Bone marrow (tissue), 2 donors: ENCODE measurements around the gene ZNF132.

Source experiments
- DNase-seq, 2 donors: peaks; one replicate each; lab custom pipeline; 2025; lab: John Stamatoyannopoulos, UW

ZNF132 gene

DNA sequence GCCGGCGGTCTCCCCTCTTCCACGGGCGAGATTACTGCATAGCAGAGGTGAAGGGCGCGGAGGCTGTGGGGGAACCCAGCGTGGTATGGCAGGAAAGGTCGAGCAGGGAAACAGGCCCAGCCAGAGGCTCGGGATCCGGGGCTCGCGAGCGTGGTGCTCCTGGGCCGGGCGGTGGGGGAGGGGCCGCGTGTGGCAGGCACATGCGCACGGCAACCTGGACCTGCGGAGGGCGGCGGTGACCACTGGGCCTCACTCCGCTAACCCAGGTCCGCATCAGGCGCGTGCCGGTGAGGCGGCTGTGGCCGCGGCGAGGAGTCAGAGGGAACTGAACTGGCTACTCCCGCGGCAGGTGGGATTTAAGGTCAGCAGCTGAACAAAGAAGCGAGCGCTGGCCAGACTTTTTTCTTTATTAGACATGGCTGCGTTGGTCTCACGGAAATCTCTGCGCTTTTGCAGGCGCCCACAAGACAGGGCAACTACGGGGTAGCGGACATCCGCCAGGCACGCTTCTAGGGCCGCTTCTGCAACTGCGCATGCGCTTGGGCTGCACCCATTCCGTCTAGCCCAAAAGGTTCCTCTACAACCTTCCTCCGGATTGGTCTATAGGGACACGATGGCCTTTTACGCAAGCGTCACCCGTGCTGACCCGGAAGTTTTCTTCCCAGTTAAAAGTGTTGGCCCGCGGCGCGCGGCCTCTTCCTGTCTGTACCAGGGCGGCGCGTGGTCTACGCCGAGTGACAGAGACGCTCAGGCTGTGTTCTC, 53.2 kb downstream of the ZNF132 start, which contains the start of gene RPS5:
RPS5 (plus strand) TSS at position 694 of the 762 bp plus-strand sequence. CDS start 869 bp downstream, outside the sequence.
- peak; percentile 74 to 98 for DNase-seq

- DNase-seq = no peak
These were observed 53.9 kb downstream of the ZNF132 start for GRCh38 chr19:58385891-58386575.

DNA sequence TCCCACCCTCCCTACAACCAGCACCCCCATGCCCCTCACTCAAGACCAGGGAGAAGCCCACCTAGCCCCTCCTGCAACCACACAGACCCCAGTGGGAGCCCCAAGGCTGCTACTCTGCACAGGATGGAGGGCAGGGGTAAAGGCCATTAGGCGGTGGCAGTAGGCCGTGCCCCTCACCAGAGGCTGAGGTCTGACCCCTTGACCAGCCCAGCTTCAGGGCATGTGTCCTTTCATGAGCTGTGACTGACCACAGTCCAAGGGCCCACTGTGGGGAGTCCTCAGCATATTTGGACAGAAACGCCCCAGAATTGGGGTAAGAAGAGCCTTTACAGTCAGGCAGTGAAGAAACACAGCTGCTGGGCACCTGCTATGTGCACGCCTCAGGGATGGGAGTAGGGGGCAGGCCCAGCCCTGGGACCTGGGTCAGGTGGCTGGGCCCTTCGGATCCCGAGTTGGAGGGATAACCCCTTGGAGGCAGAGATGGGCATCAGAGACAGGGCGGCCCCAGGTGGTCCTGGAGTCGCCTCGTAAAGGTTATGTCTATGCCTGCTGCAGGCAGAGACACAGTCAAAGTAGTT, 54.6 kb downstream of the ZNF132 start:
- DNase-seq = no peak

DNA sequence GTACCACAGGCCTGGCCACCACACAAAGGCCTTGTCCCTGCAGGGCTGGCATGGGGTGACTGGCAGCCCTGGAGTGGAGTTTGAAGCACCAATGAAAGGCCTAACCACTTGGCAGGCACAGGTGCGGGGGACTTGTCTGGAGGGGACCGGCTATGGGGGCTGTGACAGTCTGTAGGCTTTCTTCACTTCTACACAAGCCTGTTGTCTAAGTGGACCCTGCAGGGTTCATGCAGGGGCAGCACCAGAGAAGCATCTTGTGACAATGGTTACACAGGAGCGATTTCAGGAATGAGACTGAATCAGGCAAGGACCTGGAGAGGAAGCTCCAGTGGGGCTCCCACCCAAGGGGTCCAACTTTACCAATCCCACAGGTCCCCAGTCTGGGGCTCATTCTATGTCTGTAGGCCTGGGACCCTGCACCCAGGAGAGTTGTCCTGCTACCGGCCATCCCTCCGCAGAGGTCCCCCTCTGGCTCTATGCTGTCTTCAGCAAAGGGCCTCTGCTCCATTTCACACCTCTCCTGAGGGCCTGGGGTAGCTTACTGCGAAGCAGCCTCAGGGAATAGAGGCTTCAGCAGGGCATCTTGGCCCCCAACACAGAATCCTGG, 56.9 kb downstream of the ZNF132 start:
- DNase-seq = no peak
